ENCODE data around the gene VOPP1.

DNA sequence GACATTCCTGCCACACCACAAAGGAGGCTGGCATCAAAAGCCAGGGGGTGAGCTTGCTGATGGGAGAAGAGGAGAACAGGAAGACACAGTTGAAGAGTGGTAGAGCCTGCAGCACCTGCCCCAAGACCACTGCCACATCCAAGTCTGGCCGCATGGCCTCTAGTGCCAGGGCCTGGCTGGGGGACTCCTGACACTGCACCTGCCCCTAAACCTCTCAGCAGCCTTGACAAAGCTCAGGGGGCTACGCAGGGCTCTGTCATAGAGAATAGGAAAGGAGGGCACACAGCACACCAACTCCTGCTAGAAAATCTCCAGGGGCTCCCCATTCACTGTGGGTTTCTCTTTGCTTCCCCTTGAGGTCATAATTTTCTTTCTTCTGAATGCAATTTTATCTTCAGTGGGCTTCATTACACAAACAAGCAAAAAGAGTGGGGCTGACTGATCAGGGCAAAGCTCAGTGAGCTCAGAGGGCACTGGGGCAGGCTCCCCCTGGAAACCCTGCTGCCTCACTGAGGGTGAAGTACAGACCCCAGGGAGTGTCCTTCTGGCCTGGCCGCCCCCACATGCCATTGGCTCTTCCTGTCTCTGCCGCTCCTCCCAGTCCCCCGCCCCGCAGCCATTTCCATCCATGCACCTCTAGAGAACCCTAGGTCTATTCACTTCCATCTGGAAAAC is 37.2 kb downstream of the VOPP1 start:
- TF ChIP-seq EP300 (IDR thresholded peaks at IDR 0.05; ENCODE audit: borderline replicate concordance in 1 of 2, control insufficient read depth in 1 of 2, low read depth in 2 of 2, low read length in 2 of 2) (no peak; a peak in 1 of 4 replicates), YBX1 (IDR thresholded peaks at IDR 0.05) (no peak)
- TF ChIP-seq, protein P1, sequence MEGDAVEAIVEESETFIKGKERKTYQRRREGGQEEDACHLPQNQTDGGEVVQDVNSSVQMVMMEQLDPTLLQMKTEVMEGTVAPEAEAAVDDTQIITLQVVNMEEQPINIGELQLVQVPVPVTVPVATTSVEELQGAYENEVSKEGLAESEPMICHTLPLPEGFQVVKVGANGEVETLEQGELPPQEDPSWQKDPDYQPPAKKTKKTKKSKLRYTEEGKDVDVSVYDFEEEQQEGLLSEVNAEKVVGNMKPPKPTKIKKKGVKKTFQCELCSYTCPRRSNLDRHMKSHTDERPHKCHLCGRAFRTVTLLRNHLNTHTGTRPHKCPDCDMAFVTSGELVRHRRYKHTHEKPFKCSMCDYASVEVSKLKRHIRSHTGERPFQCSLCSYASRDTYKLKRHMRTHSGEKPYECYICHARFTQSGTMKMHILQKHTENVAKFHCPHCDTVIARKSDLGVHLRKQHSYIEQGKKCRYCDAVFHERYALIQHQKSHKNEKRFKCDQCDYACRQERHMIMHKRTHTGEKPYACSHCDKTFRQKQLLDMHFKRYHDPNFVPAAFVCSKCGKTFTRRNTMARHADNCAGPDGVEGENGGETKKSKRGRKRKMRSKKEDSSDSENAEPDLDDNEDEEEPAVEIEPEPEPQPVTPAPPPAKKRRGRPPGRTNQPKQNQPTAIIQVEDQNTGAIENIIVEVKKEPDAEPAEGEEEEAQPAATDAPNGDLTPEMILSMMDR (IDR thresholded peaks at IDR 0.05 in 2 of 3, conservative IDR thresholded peaks at IDR 0.05 in 1 of 3; ENCODE audit: control insufficient read depth in 2 of 3, extremely low read depth in 1 of 3, insufficient read depth in 1 of 3, low read depth in 3 of 3, low read length in 3 of 3), result peak in 1 of 3 experiments; percentile 12; a peak in 1 of 6 replicates
